Endothelial cell of umbilical vein (primary cell): ENCODE measurements around the gene NPFFR1. TPM values are rescaled to one million over a fixed set of nuclear protein-coding genes. Genes with fewer than 3 reads are reported as not detected.

Experiments used
- BruUV-seq: library from RNA; stranded (reverse); fragments of 400-500 nt; replicated peaks from 2 replicates; lab custom pipeline; 2021; lab: Mats Ljungman, UMichigan
- CTCF ChIA-PET: fragments of 300-600, 350-600 bp; sonication (Branson Sonifier 250); formaldehyde crosslinking; loops from one replicate; lab custom pipeline; 2021; ENCODE audit warnings: antibody characterized with exemption, inconsistent platforms; lab: Charles Lee
- POLR2A ChIA-PET: fragments of 300-600, 350-600 bp; sonication (Branson Sonifier 250); formaldehyde crosslinking; loops from one replicate; lab custom pipeline; 2021; ENCODE audit warnings: antibody characterized with exemption, inconsistent platforms; lab: Charles Lee
- DNase-seq: peaks from one replicate; pipeline ENCODE4 v3.0.0-alpha.2; 2011; ENCODE audit warnings: low read depth, low spot score
- FAIRE-seq: peaks from 2 replicates; lab custom pipeline; 2011; peaks lifted over from hg19 to GRCh38; lab: Jason Lieb, UNC
- H2AFZ ChIP-seq: 2 replicates; pipeline ENCODE4 v1.6.0; 2012; ENCODE audit warnings: low read depth, low read length, control low read depth, inconsistent platforms
- H3K27ac ChIP-seq: 2 replicates; pipeline ENCODE4 v1.5.1; 2011; ENCODE audit warnings: low read depth, mild to moderate bottlenecking, control low read depth, low read length, moderate library complexity; ENCODE audit not compliant: insufficient read depth
- H3K27me3 ChIP-seq, 2 experiments: 2 replicates each; pipeline versions ENCODE4 v1.6.0 to v1.6.1; 2011; ENCODE audit warnings: low read length in 2 of 2, mixed read lengths in 1 of 2; ENCODE audit not compliant: control insufficient read depth in 2 of 2, insufficient read depth in 2 of 2
- H3K36me3 ChIP-seq, 2 experiments: 2 replicates in 1 of 2; 3 replicates in 1 of 2; pipeline ENCODE4 v1.5.1; 2011; ENCODE audit warnings: low read length in 2 of 2, mild to moderate bottlenecking in 1 of 2, moderate library complexity in 1 of 2; ENCODE audit not compliant: control insufficient read depth in 2 of 2, insufficient read depth in 2 of 2; ENCODE audit errors: extremely low read depth in 1 of 2
- H3K4me1 ChIP-seq: 3 replicates; pipeline ENCODE4 v1.5.1; 2011; ENCODE audit warnings: mild to moderate bottlenecking, low read length; ENCODE audit not compliant: control insufficient read depth, insufficient read depth; ENCODE audit errors: extremely low read depth
- H3K4me2 ChIP-seq: 2 replicates; pipeline ENCODE4 v1.6.1; 2011; ENCODE audit warnings: low read length, control low read depth, mixed read lengths; ENCODE audit not compliant: insufficient read depth
- H3K4me3 ChIP-seq, 3 experiments: fragments of 200-600 bp in 1 of 3; sonication (generic), shearing (Covaris generic) in 1 of 3; replicated peaks in 1 of 3; 2 replicates each; pipeline ENCODE4 v1.5.1; 2011 to 2016; ENCODE audit warnings: control low read depth in 3 of 3, low read length in 3 of 3, mild to moderate bottlenecking in 2 of 3, inconsistent platforms in 1 of 3, low read depth in 1 of 3, moderate library complexity in 1 of 3; ENCODE audit not compliant: insufficient read depth in 1 of 3
- H3K79me2 ChIP-seq: 2 replicates; pipeline ENCODE4 v1.6.0; 2012; ENCODE audit warnings: low read length, inconsistent platforms; ENCODE audit not compliant: control insufficient read depth, insufficient read depth
- H3K9ac ChIP-seq: replicated peaks from 2 replicates; pipeline ENCODE3; 2011; ENCODE audit warnings: low read length, control low read depth; ENCODE audit not compliant: insufficient read depth; ENCODE audit errors: extremely low read depth
- H3K9me1 ChIP-seq: replicated peaks from 3 replicates; pipeline ENCODE4 v1.6.0; 2011; ENCODE audit warnings: mild to moderate bottlenecking, low read length; ENCODE audit not compliant: control insufficient read depth, insufficient read depth; ENCODE audit errors: extremely low read depth
- H3K9me3 ChIP-seq: replicated peaks from 2 replicates; pipeline ENCODE4 v1.5.1; 2012; ENCODE audit warnings: low read length, inconsistent platforms; ENCODE audit not compliant: control insufficient read depth, insufficient read depth
- H4K20me1 ChIP-seq: replicated peaks from 2 replicates; pipeline ENCODE3; 2011; ENCODE audit warnings: mild to moderate bottlenecking, low read length; ENCODE audit not compliant: control insufficient read depth, insufficient read depth; ENCODE audit errors: extremely low read depth
- EZH2 ChIP-seq: IDR thresholded peaks from 2 replicates; pipeline ENCODE4 v1.6.1; 2012; ENCODE audit warnings: borderline replicate concordance, low read depth, mild to moderate bottlenecking, moderate library complexity, low read length, inconsistent platforms; ENCODE audit not compliant: severe bottlenecking
- FOS ChIP-seq: IDR thresholded peaks from 2 replicates; pipeline ENCODE4 v1.6.1; 2011; ENCODE audit warnings: mild to moderate bottlenecking, low read length, moderate library complexity, borderline replicate concordance; ENCODE audit not compliant: insufficient read depth
- GATA2 ChIP-seq: IDR thresholded peaks from 2 replicates; pipeline ENCODE4 v1.7.0; 2011; ENCODE audit warnings: low read depth, mild to moderate bottlenecking, moderate library complexity, mixed read lengths, low read length; ENCODE audit not compliant: insufficient read length, insufficient read depth
- JUN ChIP-seq: IDR thresholded peaks from 2 replicates; pipeline ENCODE4 v1.6.1; 2011; ENCODE audit warnings: borderline replicate concordance, low read depth; ENCODE audit not compliant: insufficient read length, insufficient read depth
- MYC ChIP-seq: IDR thresholded peaks from one replicate; pipeline ENCODE4 v1.6.1; 2011; ENCODE audit warnings: mild to moderate bottlenecking, low read depth, low read length
- POLR2A ChIP-seq: IDR thresholded peaks from 2 replicates; pipeline ENCODE4 v1.6.1; 2012; ENCODE audit warnings: low read depth, mild to moderate bottlenecking, control low read depth, low read length
- POLR2AphosphoS5 ChIP-seq: IDR thresholded peaks from 2 replicates; pipeline ENCODE4 v1.6.1; 2012; ENCODE audit warnings: low read depth, mild to moderate bottlenecking, control low read depth, low read length, moderate library complexity; ENCODE audit not compliant: insufficient read depth
- dilution Hi-C: fragments of 300-500 bp; cut with MboI; formaldehyde crosslinking; loops from one replicate; pipeline ENCODE4 v1.15.0; 2019; ENCODE audit warnings: low sequenced_read_pairs; ENCODE audit not compliant: extremely low pct_ligation_motif_present
- intact Hi-C: fragments of 100-400 bp; cut with micrococcal nuclease; formaldehyde crosslinking; loops from one replicate; pipeline ENCODE4 v1.10.0; 2022
- polyA plus RNA-seq, 4 experiments: library from polyadenylated mRNA; depleted of rRNA in 3 of 4; stranded (reverse) in 3 of 4; unstranded in 1 of 4; fragments of >200 nt; gene quantifications; 2 replicates each; pipeline versions ENCODE4 v1.2.1 to v1.2.3, GENCODE V29; 2011 to 2012; ENCODE audit warnings: missing spikeins in 1 of 4
- total RNA-seq: library from RNA; stranded (reverse); gene quantifications from 2 replicates; pipeline ENCODE4 v1.2.3, GENCODE V29; 2021
- TF ChIP-seq, protein P1 (sequence below): IDR thresholded peaks from 2 replicates; pipeline ENCODE4 v1.6.1; 2011; ENCODE audit not compliant: insufficient read depth, insufficient read length
- TF ChIP-seq, protein P2 (sequence below), 2 donors: IDR thresholded peaks; 1 replicate in 1 of 2; 2 replicates in 1 of 2; pipeline ENCODE4 v1.5.1; 2011; ENCODE audit warnings: low read length in 2 of 2, mild to moderate bottlenecking in 2 of 2, moderate library complexity in 2 of 2, control low read depth in 1 of 2, inconsistent platforms in 1 of 2, low read depth in 1 of 2; ENCODE audit not compliant: insufficient read depth in 1 of 2; ENCODE audit errors: extremely low read depth in 1 of 2

NPFFR1 gene
- total and polyA plus RNA-seq, 2 donors (not counting 3 experiments of a cell fraction or from before 2014, with no cell fraction given), result not detected

DNA sequence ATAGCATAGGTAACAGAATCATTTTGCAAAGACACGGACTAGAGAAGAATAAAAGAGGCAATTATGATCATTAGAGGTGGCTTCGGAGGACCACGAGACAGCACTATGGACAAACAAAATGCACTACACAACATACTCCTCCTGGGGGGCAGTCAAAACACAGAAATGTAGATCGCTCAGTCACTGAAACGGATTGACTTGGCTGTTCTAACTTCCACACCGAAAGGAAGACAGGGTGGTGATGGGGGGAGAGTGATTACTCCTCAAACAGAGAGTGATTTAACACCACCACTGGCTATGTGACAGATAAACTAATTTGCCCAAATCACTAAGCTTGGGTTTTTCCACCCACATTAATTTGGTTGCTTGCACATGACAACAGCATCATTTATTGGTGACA, 36.4 kb downstream of the NPFFR1 start:
- H3K4me3 ChIP-seq, result no peak overlapping the region
- no peaks in the 10 kb centered on the region for H3K9me1 ChIP-seq
- BruUV-seq, result no TSS peak
- no peaks in the 10 kb centered on the region for H4K20me1 ChIP-seq
- TF ChIP-seq, protein P1, sequence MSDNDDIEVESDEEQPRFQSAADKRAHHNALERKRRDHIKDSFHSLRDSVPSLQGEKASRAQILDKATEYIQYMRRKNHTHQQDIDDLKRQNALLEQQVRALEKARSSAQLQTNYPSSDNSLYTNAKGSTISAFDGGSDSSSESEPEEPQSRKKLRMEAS, result no peak
- TF ChIP-seq MYC (no peak), FOS (no peak), EZH2 (no peak), POLR2A (no peak), GATA2 (no peak), POLR2AphosphoS5 (no peak), JUN (no peak)
- TF ChIP-seq, protein P2, sequence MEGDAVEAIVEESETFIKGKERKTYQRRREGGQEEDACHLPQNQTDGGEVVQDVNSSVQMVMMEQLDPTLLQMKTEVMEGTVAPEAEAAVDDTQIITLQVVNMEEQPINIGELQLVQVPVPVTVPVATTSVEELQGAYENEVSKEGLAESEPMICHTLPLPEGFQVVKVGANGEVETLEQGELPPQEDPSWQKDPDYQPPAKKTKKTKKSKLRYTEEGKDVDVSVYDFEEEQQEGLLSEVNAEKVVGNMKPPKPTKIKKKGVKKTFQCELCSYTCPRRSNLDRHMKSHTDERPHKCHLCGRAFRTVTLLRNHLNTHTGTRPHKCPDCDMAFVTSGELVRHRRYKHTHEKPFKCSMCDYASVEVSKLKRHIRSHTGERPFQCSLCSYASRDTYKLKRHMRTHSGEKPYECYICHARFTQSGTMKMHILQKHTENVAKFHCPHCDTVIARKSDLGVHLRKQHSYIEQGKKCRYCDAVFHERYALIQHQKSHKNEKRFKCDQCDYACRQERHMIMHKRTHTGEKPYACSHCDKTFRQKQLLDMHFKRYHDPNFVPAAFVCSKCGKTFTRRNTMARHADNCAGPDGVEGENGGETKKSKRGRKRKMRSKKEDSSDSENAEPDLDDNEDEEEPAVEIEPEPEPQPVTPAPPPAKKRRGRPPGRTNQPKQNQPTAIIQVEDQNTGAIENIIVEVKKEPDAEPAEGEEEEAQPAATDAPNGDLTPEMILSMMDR (IDR thresholded peaks at IDR 0.05; ENCODE audit: extremely low read depth in 1 of 2, insufficient read depth in 1 of 2, low read depth in 1 of 2, low read length in 2 of 2), result no peak
- H2AFZ ChIP-seq, result no peak overlapping the region
- intact Hi-C loops, result no loop called here
- CTCF ChIA-PET, result no interaction called here
- POLR2A ChIA-PET, result no interaction called here
- FAIRE-seq, result no peak
- H3K9me3 ChIP-seq, result no peaks in the 10 kb centered on the region
- H3K9ac ChIP-seq, result no peak overlapping the region
- H3K4me1 ChIP-seq, result no peaks in the 10 kb centered on the region
- peaks cover 45 to 63% of the 10 kb centered on the region in 2 experiments for H3K27me3 ChIP-seq
- H3K27ac ChIP-seq, result no peak overlapping the region
- no peaks in the 10 kb centered on the region for H3K36me3 ChIP-seq
- dilution Hi-C loops, result no loop called here
- H3K79me2 ChIP-seq, result no peaks in the 10 kb centered on the region
- DNase-seq, result no peak
- no peak overlapping the region for H3K4me2 ChIP-seq
